ENCODE data around the gene ITGA5.

ITGA5 gene

GRCh38 chr12:54398218-54398617 is 20.8 kb downstream of the ITGA5 start:
- no peak overlapping the region for H3K9ac ChIP-seq (ENCODE audit: low read length)
- no peaks in the 10 kb centered on the region for H3K9me3 ChIP-seq (ENCODE audit: insufficient read depth, low read length)
- H3K4me3 ChIP-seq (ENCODE audit: low read length) = no peak overlapping the region
- H2AFZ ChIP-seq (ENCODE audit: low read depth, low read length) = no peak overlapping the region
- no peak overlapping the region for H3K27ac ChIP-seq (ENCODE audit: low read length)
- no peaks in the 10 kb centered on the region for H3K27me3 ChIP-seq (ENCODE audit: low read depth, low read length)
- no peak for TF ChIP-seq CTCF (IDR thresholded peaks at IDR 0.05; ENCODE audit: low read depth, low read length)
- TF ChIP-seq EZH2phosphoT487 (IDR thresholded peaks at IDR 0.05; ENCODE audit: low read depth) = no peak
- no peak overlapping the region for H3K4me2 ChIP-seq (ENCODE audit: low read length)
- H3K4me1 ChIP-seq (ENCODE audit: low read length) = 0 out of 2 replicates have a peak, but pooled peaks cover 7% of the 10 kb centered on the region
- no peaks in the 10 kb centered on the region for H3K79me2 ChIP-seq (ENCODE audit: low read length)
- H4K20me1 ChIP-seq (ENCODE audit: insufficient read depth, low read length) = no peaks in the 10 kb centered on the region
- H3K36me3 ChIP-seq (replicated peaks; ENCODE audit: low read depth, low read length) = no peaks in the 10 kb centered on the region

GRCh38 chr12:54397157-54397556 is 21.9 kb downstream of the ITGA5 start:
- Histone ChIP-seq H3K79me2 (ENCODE audit: low read length) (no peaks in the 10 kb centered on the region), H2AFZ (ENCODE audit: low read depth, low read length) (no peak overlapping the region), H4K20me1 (ENCODE audit: insufficient read depth, low read length) (no peaks in the 10 kb centered on the region), H3K9ac (ENCODE audit: low read length) (no peak overlapping the region), H3K27me3 (ENCODE audit: low read depth, low read length) (0 out of 2 replicates have a peak, but pooled peaks cover 2% of the 10 kb centered on the region), H3K27ac (ENCODE audit: low read length) (no peak overlapping the region), H3K4me1 (ENCODE audit: low read length) (0 out of 2 replicates have a peak, but pooled peaks cover 7% of the 10 kb centered on the region), H3K36me3 (replicated peaks; ENCODE audit: low read depth, low read length) (no peaks in the 10 kb centered on the region), H3K9me3 (ENCODE audit: insufficient read depth, low read length) (no peaks in the 10 kb centered on the region), H3K4me2 (ENCODE audit: low read length) (no peak overlapping the region), H3K4me3 (ENCODE audit: low read length) (no peak overlapping the region)
- TF ChIP-seq CTCF (IDR thresholded peaks at IDR 0.05; ENCODE audit: low read depth, low read length) (no peak), EZH2phosphoT487 (IDR thresholded peaks at IDR 0.05; ENCODE audit: low read depth) (no peak)

- no peaks in the 10 kb centered on the region for H3K36me3 ChIP-seq (replicated peaks; ENCODE audit: low read depth, low read length)
- H3K9me3 ChIP-seq (ENCODE audit: insufficient read depth, low read length) = no peaks in the 10 kb centered on the region
- H4K20me1 ChIP-seq (ENCODE audit: insufficient read depth, low read length) = no peaks in the 10 kb centered on the region
- peaks cover 12% of the 10 kb centered on the region; the same call in 1 of the 2 replicates for H3K4me1 ChIP-seq (ENCODE audit: low read length)
- H2AFZ ChIP-seq (ENCODE audit: low read depth, low read length) = no peak overlapping the region
- no peak overlapping the region for H3K4me2 ChIP-seq (ENCODE audit: low read length)
- no peak overlapping the region for H3K27ac ChIP-seq (ENCODE audit: low read length)
- H3K9ac ChIP-seq (ENCODE audit: low read length) = no peak overlapping the region
- H3K79me2 ChIP-seq (ENCODE audit: low read length) = no peaks in the 10 kb centered on the region
- TF ChIP-seq EZH2phosphoT487 (IDR thresholded peaks at IDR 0.05; ENCODE audit: low read depth) (no peak), CTCF (IDR thresholded peaks at IDR 0.05; ENCODE audit: low read depth, low read length) (no peak)
- H3K27me3 ChIP-seq (ENCODE audit: low read depth, low read length) = 0 out of 2 replicates have a peak, but pooled peaks cover 2% of the 10 kb centered on the region
- no peak overlapping the region for H3K4me3 ChIP-seq (ENCODE audit: low read length)
Measured at GRCh38 chr12:54395545-54395944, 23.5 kb downstream of the ITGA5 start.

- peaks cover 18% of the 10 kb centered on the region for H3K4me1 ChIP-seq (ENCODE audit: low read length)
Measured at GRCh38 chr12:54394986-54395385, 24.1 kb downstream of the ITGA5 start.

More at GRCh38 chr12:54394986-54395385, 24.1 kb downstream of the ITGA5 start:
- no peak overlapping the region for H3K4me2 ChIP-seq (ENCODE audit: low read length)
- H2AFZ ChIP-seq (ENCODE audit: low read depth, low read length) = no peak overlapping the region
- no peaks in the 10 kb centered on the region for H3K36me3 ChIP-seq (replicated peaks; ENCODE audit: low read depth, low read length)
- no peaks in the 10 kb centered on the region for H3K79me2 ChIP-seq (ENCODE audit: low read length)
- no peaks in the 10 kb centered on the region for H4K20me1 ChIP-seq (ENCODE audit: insufficient read depth, low read length)
- H3K9me3 ChIP-seq (ENCODE audit: insufficient read depth, low read length) = no peaks in the 10 kb centered on the region
- H3K27ac ChIP-seq (ENCODE audit: low read length) = no peak overlapping the region
- 0 out of 2 replicates have a peak, but pooled peaks cover 2% of the 10 kb centered on the region for H3K27me3 ChIP-seq (ENCODE audit: low read depth, low read length)
- TF ChIP-seq CTCF (IDR thresholded peaks at IDR 0.05; ENCODE audit: low read depth, low read length) = no peak
- TF ChIP-seq EZH2phosphoT487 (IDR thresholded peaks at IDR 0.05; ENCODE audit: low read depth) = no peak
- no peak overlapping the region for H3K9ac ChIP-seq (ENCODE audit: low read length)
- H3K4me3 ChIP-seq (ENCODE audit: low read length) = no peak overlapping the region
